Tongue (tissue), 2 donors: ENCODE results near the gene CDK5RAP1. TPM values are rescaled to one million over a fixed set of nuclear protein-coding genes. Genes with fewer than 3 reads are reported as not detected.
"Not testable (repeated sequence)": the region's sequence is repeated elsewhere in the genome, so short reads cannot be mapped to it uniquely, and the experiment has no call there.

ENCODE experiments used
- DNase-seq: peaks from one replicate; pipeline ENCODE4 v3.0.0-alpha.2; 2015
- total RNA-seq: library from RNA; depleted of rRNA; stranded (reverse); fragments of >200 nt; gene quantifications from one replicate; pipeline ENCODE4 v1.2.3, GENCODE V29; 2014

Gene CDK5RAP1
- total RNA-seq, 1 donor from 2014 or later: 24.3 TPM

DNA sequence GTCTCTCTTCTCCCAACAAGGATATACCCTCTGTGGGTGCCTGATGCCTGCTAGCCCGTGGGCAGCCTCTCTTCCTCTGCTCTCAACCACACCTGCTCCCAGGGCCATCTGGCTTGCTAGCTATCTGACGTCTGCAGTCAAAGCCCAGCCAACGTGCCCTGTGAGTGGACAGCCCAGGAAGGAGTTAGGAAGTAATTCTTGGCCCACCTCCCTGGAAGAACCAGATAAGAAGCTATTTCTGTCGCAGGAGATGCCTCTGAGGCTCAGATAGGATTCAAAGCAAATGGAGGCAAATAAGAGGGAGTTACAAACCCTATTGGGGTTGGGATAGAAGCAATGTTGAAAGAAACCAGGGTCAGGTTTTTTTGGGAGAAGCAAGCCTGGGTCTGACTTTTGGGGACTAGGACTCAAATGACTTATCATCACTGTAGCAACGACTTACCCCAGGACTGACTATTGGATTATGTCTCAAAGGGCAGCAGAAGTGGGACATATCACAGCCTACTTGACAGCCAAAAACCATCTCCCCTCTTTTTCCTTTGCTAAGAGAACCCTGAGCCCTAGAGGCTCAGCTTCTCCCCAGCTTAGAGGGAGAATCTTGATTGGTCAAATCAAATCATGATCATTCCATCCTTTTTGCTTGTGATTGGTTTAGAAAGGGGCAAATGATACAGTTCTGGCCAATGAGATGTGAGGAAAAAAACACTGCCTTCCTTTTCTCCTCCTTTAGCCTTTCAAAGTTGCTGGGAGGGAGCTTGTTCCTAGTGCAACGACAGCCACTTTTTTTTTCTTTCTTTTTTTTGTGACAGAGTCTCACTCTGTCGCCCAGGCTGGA, 18.0 kb upstream of the CDK5RAP1 start:
- DNase-seq: peak; percentile 82

DNA sequence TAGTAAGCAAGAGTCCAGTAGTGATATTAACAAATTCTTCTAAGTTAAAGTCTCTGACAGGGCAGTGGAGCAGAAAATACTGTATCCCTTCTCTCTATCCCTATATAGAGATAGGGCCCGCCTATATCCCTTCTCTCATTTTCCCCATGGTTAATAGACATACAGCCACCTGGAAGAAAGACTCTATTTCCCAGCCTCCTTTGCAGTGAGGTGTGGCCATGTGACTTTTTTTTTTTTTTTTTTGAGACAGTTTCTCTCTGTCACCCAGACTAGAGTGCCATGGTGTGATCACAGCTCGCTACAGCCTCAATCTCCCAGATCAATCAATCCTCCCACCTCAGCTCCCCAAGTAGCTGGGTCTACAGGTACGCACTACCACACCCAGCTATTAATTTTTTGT, 16.7 kb upstream of the CDK5RAP1 start:
- no peak for DNase-seq

DNA sequence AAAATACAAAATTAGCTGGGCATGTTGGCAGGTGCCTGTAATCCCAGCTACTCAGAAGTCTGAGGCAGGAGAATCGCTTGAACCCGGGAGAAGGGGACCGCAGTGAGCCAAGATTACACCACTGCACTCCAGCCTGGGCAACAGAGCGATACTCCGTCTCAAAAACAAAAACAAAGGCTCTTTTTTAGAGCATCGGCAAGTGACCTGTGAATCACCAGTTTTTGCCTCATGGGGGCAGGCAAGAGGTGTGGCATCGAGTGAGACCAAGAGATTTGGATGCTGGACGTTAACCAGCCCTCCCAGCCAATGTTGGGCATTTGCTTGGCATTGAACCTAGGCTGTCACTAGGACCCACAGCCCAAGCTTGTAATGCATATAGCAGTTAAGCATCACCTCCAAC, 14.6 kb upstream of the CDK5RAP1 start:
- DNase-seq: no peak

- DNase-seq: no peak
Measured at GRCh38 chr20:33412484-33412838, 11.1 kb upstream of the CDK5RAP1 start.

GRCh38 chr20:33411711-33412483, 10.6 kb upstream of the CDK5RAP1 start:
- DNase-seq: no peak

DNA sequence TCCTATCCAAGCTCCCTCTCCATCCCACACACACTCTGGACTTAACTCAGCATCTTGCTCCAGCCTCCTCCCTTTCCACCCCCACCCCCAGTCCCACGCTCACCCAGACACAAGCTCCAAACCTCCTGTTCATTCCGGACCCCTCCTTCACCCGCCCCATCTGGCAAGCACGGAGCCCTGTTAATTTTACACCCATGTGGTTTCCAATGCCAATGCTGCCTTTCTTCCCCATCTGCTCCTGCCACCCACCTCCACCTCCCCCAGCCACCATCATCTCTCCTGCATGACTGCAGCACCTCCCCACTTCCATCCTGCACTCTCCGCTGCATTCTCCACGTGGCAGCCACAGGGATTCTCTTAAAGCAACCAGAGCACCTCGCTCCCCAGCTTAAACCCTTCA, 9.9 kb upstream of the CDK5RAP1 start:
- DNase-seq: no peak

- no peak for DNase-seq
Measured at GRCh38 chr20:33410081-33410742, 8.9 kb upstream of the CDK5RAP1 start.

DNA sequence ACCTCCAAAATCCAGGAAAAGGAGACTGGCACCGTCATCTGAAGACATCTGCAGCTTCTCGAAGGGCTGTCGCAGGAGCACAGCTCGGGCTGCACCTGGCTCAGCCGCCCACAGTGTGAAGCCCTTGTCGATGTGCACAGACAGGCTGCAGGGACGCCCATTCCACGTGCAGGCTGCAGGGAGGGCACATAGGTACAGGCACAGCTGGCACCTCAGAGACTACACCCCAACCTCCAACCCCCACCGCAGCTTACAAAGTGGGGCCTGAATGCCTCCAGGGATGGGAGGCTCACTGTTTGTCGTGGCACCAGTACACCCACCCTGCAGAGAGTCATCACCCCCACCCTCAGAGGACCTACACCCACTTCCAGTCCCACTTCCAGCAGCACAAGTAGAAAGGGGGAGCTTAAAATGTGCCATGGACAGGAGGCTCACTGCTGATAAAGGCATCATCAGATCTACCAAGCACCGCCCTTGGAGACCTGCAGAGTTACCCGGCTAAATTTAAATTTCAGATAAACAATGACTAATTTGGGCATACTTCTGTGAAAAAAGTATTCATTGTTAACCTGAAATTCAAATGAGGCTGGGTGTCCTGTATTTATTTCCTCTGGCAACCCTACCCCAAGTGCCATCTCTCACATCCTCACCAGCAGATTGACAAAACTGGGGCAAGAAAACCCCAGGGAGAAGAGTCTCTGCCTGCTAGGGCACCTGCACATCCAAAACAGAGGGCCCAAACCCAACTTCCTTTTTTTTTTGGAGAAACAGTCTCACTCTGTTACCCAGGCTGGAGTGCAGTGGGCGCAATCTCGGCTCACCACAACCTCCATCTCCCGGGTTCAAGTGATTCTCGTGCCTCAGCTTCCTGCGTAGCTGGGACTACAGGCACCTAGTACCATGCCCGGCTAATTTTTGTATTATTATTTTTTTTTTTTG, 7.7 kb upstream of the CDK5RAP1 start:
- DNase-seq: no peak

GRCh38 chr20:33408313-33408712, 7.0 kb upstream of the CDK5RAP1 start:
- no peak for DNase-seq

DNA sequence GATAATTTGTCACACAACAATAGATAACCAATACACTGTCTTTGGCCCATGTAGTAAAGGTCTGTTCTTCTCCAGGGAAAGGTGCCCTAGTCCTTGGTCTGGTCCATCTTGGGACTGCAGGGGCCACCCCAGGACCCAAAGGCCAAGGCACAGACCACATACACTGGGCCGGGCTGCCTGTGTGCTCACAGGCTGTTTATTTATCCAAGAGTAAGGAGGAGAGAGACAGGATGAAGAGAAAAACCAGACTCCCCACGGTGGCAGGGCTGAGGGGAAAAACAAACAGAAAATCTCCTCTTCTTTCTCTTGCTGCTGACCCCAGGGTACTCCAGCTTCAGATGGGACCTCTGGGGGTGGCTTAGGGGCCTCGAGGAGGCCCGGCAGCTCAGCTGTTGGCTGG, 6.5 kb upstream of the CDK5RAP1 start:
- no peak for DNase-seq

GRCh38 chr20:33407251-33407650, 5.9 kb upstream of the CDK5RAP1 start:
- DNase-seq: no peak

DNA sequence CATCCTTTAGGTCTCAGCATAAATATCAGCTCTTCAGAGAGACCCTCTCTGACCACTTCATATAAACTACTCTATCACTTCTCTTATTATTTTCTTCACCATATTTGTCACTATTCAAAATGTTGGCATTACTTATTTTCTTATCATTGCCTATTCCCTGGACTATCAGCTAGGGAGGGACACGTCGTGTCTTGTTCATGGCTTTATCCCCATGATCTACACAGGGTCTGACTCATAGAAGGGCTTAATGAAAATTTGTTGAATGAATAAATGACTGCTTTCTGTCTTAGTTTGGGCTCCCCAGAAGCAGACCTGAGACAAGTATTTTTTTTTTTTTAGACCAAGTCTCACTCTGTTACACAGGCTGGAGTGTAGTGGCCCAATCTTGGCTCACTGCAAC, 3.0 kb upstream of the CDK5RAP1 start:
- DNase-seq: no peak

- DNase-seq: peak; percentile 18
Measured at GRCh38 chr20:33401921-33402369, 626 bp upstream of the CDK5RAP1 start.

GRCh38 chr20:33400812-33401183, 521 bp downstream of the CDK5RAP1 start:
- DNase-seq: peak; percentile 10

DNA sequence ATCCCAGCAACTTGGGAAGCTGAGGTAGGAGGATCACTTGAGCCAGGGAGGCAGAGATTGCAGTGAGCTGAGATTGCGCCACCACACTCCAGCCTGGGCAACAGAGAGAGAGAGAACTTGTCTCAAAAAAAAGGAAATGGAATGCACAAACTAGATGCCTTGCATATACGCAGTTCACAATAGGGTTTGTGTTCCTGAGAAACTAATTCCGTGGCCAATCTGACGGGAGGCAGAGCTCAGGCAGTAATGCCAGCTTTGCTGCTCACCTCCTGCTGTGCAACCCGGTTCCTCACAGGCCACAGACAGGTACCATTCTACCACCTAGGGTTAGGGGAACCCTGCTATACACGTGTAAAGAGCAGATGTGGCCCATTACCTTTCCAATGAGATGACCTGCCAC, 1.4 kb downstream of the CDK5RAP1 start:
- no peak for DNase-seq

GRCh38 chr20:33394718-33395117, 6.6 kb downstream of the CDK5RAP1 start:
- no peak for DNase-seq

DNA sequence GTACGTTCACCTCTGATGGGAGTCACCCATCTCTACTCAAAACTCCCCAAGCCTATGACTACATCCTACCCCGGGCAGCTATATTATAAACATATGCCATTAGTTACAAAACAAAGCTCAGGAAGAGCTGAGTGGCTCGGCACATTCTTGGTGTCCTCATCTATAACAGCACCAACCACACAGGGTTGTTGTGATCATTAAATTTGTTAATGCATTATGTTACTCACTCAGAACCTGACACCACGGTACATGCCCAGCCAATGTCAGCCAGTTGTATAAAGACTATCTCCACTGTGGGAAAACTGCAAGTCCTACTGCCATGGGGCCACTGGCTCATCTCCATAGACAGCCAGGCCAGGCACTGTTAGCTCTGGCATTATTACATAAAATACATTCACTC, 7.7 kb downstream of the CDK5RAP1 start:
- no peak for DNase-seq

- peak; percentile 62 for DNase-seq
Measured at GRCh38 chr20:33391722-33392415, 9.4 kb downstream of the CDK5RAP1 start.

- not testable (repeated sequence) for DNase-seq
Measured at GRCh38 chr20:33389326-33389725, 12.0 kb downstream of the CDK5RAP1 start.

- DNase-seq: no peak
Measured at GRCh38 chr20:33388268-33388667, 13.1 kb downstream of the CDK5RAP1 start.

DNA sequence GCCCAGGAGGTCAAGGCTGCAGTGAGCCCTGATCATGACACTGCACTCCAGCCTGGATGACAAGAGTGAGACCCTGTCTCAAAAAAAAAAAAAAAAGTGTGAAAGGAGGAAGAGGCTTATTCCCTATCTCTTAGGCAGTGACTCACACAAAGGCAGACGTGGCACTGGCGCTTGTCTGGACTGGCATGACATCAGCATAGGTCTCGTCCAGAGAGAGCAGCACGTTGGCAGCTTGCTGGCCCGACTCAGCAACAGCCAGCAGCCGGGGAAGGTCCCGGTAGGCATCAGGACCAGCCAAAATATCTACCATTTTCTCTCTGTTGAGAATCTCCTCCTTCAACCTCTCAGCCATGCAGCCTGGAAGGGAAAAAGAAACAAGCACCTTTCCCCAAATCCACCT, 14.1 kb downstream of the CDK5RAP1 start:
- DNase-seq: no peak
